Ishikawa (cell line): ENCODE results near the gene DROSHA.

ENCODE experiments used
- CREB1 ChIP-seq: IDR thresholded peaks from 2 replicates; pipeline ENCODE4 v1.6.1; 2012; ENCODE audit warnings: low read depth
- EGR1 ChIP-seq: IDR thresholded peaks from 2 replicates; pipeline ENCODE4 v1.6.1; 2012
- FOXM1 ChIP-seq: IDR thresholded peaks from 2 replicates; pipeline ENCODE4 v1.6.1; 2012; ENCODE audit warnings: low read depth, borderline replicate concordance
- NFIC ChIP-seq: IDR thresholded peaks from 2 replicates; pipeline ENCODE4 v1.6.1; 2012
- REST ChIP-seq: IDR thresholded peaks from 2 replicates; pipeline ENCODE4 v1.6.1; 2012; ENCODE audit warnings: low read depth, mild to moderate bottlenecking
- TAF1 ChIP-seq: IDR thresholded peaks from 2 replicates; pipeline ENCODE4 v1.6.1; 2012; ENCODE audit warnings: low read depth, mild to moderate bottlenecking
- USF1 ChIP-seq: IDR thresholded peaks from 2 replicates; pipeline ENCODE4 v1.6.1; 2012
- YY1 ChIP-seq: IDR thresholded peaks from 2 replicates; pipeline ENCODE4 v1.6.1; 2012; ENCODE audit warnings: low read depth

GRCh38 chr5:31465291-31465690 is 66.6 kb downstream of the DROSHA start:
- TF ChIP-seq REST (no peak), EGR1 (no peak), FOXM1 (no peak), TAF1 (no peak), CREB1 (no peak), YY1 (no peak), NFIC (no peak), USF1 (no peak)
